Fibroblast of skin of right quadriceps (primary cell): ENCODE measurements around the gene SEC16B.

ENCODE experiments used
- DNase-seq: peaks from one replicate; pipeline ENCODE4 v3.0.0-alpha.2; 2013

Gene SEC16B, protein sequence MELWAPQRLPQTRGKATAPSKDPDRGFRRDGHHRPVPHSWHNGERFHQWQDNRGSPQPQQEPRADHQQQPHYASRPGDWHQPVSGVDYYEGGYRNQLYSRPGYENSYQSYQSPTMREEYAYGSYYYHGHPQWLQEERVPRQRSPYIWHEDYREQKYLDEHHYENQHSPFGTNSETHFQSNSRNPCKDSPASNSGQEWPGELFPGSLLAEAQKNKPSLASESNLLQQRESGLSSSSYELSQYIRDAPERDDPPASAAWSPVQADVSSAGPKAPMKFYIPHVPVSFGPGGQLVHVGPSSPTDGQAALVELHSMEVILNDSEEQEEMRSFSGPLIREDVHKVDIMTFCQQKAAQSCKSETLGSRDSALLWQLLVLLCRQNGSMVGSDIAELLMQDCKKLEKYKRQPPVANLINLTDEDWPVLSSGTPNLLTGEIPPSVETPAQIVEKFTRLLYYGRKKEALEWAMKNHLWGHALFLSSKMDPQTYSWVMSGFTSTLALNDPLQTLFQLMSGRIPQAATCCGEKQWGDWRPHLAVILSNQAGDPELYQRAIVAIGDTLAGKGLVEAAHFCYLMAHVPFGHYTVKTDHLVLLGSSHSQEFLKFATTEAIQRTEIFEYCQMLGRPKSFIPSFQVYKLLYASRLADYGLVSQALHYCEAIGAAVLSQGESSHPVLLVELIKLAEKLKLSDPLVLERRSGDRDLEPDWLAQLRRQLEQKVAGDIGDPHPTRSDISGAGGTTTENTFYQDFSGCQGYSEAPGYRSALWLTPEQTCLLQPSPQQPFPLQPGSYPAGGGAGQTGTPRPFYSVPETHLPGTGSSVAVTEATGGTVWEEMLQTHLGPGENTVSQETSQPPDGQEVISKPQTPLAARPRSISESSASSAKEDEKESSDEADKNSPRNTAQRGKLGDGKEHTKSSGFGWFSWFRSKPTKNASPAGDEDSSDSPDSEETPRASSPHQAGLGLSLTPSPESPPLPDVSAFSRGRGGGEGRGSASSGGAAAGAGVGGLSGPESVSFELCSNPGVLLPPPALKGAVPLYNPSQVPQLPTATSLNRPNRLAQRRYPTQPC

DNA sequence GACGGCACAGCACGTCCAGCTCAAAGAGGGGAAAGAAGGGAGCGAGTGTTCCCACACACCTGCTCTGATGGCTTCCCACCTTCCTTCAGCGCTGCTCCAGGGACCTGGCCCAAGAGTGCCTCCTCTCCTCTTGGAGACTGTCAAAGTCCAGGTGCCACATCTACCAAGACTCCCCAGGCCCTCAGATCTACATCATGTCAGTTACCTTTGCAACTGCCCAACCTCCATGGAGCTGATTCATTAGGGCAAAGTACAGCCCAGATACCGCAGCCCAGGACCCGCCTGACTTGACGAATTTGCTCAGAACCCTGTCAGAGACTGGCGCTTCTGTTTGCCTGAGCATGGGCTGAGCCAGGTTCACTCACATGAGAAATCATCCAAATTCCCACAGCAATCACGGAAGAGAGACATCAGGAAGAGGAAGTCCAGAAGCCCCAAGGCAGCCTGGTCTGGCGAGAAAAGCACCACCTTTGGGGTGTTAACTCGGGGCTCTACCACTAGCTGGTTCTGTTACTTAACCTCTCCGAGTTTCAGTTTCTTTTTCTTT lies at the start of gene SEC16B:
SEC16B (minus strand) TSS at position 234 of the 547 bp plus-strand sequence. CDS start 2,077 bp downstream, outside the sequence.
- no peak for DNase-seq

DNA sequence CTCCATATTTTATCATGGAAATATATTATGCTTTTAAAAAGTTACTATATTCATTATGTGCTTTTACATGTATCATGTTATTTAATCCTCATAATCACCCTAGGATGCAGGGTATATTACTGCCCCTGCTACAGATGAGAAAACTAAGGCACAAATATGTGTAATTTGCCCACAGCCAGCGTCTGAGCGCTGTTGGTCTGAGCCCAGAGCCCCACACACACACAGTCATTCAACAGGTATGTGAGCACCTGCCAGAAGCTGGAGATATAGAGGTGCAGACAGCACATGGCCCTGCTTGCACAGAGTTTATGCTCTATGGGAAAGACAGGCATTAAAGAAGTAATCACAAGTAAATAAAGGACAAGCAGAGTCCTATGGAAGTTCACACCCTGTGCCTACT lies 49.8 kb upstream of the SEC16B start:
- no peak for DNase-seq

DNA sequence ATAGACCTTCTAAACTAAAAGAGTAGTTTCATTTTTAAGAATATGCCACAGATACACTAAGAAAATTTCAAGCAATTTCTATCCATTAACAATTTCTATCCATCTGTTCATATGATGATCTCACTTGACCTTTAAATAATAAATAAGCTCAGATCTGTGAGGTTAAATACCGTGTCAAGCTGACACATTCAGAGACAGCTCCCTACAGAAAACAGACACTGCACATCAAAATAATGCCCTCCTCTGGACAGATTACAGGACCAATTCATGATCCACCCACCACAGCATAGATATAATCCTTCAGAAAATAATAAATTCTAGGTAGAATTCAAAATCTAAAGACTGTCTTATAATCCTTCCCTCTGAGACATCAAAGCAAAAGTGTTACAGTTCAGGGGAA lies 49.4 kb upstream of the SEC16B start:
- no peak for DNase-seq

DNA sequence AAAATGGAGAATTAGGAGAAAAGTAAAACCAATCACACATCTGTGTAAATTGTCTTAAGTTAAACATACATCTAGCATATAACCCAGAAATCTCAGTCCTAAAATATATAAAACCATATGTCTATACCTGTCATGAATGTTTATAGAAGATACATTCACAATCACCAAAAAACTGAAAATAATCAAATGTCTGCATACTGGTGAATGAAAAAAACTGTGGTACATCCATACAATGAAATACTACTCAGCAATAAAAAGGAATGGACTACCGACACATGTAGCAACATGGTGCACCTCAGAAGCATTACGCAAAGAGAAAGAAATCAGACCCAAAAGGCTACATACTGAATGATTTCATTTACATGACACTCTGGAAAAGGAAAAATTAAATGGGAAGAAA lies 47.7 kb upstream of the SEC16B start:
- DNase-seq = no peak

DNA sequence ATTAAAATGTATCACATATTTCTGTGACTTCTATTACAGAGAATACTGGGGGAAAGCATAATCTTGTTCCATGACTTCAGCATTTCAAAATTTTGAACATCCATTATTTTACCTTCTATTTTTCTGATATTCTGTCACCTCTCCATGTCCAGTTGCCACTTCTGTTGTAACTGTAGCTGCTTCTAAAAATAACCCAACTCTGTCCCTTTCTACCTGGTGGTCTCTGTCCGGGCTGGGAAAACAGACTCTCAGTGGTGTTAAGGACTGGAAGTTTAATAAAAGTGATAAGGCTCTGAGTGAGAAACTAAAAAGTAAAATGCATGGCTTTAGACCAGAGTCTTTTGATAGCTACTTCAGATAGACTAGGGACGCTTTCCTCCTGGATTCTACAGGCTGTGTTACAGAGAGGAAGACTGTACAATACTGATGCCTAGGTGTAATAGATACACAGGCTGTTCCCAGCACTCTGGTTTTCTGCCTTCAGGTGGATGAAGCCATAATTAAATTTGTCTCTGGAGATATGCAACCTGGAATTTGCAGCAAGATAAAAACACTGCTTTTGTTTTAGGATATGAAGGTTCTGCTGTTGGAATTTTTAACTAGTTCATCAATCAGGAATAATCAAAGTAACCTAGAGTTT lies 42.1 kb upstream of the SEC16B start:
- no peak for DNase-seq

DNA sequence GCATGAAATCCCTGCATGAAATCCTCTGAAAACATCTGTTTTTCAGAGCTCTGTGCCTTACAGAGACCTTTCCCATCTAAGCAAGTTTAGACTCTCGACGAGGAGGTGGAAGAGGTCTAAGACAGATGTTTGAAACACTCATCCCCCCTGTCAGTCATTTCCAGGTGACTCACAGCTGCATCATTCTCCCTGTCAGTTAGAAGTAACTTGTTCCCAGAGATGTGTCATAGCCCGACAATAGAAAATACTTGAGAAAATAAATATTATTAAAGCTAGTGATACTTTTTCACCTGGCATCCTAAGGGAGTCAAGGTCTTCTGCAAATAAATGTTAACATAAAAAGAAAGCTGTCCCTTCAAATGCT lies 41.6 kb upstream of the SEC16B start:
- DNase-seq = peak; percentile 53

DNA sequence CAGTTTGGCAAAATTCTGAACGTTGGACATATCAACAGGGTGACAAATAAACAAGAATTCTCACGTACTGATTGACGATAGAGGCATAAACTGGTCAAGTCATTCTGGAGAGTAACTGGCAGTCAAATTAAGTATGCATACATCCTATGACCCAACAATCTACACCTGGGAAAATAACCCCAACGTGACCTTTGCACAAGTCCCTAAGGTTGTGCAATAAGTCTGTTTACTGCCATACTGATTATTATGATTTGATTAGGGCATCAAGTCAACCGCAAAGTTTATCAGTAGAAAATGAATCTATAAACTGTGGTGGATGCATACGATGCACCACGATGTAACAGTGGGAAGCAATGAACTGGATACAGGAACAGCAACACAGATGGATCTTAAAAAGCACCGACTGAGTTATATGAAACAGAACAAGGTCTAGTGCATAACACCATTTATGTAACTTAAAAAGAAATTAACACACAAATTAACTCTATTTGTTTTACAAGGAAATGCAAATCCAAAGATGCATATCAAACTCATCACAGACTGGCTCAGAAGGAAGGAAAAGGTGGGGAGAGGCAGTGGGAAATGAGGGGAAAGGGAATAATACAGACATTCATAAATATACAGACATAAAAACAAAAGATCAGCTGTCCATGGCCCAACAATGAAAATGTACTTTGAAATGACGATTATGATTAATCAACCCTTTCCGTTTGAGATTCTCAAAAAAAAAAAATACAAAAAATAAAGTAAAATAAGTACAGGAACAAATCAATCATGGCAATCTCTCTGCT lies 41.0 kb upstream of the SEC16B start:
- no peak for DNase-seq

DNA sequence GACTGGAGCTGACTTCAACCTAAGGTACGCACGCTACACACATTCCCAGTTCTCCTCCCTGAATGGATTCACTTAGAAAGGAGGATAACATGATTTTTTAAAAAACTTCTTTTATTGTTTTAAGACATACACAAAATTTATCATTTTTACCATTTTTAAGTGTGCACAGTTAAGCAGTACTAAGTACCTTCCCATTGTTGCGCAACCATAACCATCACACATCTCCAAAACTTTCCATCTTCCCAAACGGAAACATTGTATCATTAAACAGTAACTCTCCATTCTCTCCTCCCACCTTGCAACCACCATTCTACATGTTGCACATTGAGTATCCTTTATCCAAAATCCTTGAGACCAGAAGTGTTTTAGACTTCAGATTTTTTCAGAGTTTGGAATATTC lies 36.2 kb upstream of the SEC16B start:
- no peak for DNase-seq

DNA sequence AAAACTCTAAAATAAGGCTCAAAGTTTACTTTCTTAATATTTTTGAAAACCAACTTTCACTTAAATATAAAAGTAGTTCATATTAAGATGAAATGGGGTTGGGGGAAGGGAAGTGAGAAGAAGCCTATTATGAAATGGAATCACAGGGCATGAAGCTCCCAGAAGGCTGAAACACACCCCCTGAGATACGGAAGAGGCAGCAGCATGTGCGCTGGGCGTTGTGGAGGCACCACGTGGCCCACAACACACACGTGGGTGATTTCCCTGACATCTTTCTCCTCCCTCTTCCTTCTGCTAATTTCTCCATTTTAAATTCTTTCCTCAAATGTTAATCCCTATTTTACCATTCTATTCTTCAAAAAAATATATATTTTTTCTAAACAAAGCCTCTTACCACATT lies 35.6 kb upstream of the SEC16B start:
- no peak for DNase-seq

DNA sequence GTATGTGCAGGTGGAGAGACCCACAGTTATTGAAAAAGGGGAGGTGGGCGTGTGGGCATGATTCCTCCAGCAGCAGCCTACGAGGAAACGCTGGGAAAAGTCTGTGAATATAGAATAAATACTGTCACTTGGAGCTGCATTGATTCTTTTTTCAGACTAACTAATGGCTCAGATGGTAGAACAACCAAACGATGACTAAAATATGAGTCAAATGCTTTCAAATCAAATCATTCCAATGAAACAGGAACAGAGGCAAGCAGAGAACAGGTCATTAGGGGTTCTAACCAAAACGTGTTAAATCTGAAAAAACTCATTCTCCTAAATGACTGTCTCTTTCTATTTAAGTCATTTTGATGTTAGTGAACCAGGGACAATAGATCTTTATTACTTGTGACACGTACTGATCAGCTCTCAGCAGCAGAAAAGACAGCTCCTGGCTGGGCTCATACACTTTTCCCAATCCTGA lies 35.1 kb upstream of the SEC16B start:
- peak; percentile 49 for DNase-seq

DNA sequence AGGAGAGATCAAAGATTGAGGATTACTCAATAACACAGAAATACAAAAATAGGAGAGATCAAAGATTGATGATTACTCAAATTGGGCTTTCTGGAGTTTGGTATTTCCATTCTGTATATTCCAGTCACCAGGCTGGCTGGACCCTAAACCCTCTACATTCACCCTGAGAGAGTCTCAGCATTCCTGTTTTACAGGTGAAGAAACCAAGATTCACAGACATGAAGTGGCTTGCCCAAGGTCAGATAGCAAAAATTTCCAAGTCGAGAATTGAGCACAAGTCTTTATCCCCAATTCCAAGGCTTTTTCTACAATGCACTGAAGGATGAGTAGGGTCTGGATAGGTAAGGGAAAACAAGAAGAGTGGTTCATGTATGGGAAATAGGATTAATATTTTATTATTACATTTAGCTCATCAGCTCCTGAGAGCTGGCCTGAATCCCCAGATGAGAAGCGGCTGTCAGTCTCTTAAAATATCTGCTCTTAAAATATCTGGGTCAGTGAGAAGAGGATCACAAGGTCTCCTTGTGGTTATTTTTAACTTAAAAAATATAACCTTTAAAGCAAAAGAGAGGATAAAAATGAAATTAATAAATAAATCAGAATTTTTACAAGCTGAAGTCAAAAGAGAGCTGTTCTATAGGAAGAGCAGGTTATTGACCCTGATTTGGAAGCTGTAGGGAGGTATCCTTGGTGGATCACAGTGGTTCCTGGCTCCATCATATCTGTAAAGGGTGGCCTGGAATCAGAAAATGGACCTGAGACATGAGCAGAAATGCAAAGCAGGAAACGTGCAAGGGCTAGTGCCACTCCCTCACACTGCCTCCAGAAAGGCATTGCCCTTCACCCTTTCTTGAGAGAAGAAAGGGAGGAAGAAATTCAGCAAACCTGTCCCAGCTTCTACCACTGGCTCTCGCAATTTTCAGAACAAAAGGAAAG lies 29.1 kb upstream of the SEC16B start:
- no peak for DNase-seq

DNA sequence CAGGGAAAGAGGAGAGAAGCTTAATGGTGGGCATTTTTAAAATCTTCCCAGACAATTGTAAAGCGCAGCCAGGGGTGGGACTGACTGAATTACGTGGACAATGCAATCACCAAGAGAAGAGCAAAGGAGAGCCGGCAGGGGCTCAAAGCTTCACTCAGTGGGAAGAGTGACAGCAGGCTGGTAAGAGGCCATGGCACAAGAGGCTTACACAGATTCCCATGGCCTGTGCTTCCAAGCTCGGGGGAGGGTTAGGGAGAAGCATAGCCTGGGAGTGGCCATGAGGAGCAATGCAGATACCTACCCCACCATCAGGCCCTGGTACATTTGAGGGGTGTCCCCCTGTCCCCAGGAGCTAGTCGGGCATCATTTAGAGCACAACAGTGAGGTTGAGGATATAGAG lies 27.1 kb upstream of the SEC16B start:
- no peak for DNase-seq

DNA sequence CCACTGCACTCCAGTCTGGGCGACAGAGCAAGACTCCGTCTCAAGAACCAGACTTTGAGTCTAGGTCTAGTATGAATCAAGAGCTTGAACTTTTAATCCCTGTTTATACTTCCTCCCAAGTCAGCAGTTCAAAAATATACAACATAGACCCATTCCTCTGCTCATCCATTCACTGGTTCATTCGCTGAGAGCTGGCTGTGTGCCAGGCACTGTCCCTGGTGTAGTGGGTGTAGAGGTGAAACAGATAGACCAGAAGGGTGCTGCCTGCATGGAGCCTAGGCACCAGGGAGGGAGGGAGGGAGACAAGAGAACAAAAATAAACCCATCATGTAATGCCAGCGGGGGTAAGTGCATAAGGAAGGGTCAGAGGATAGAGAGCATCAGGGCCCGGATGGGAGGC lies 25.5 kb upstream of the SEC16B start:
- DNase-seq = no peak

DNA sequence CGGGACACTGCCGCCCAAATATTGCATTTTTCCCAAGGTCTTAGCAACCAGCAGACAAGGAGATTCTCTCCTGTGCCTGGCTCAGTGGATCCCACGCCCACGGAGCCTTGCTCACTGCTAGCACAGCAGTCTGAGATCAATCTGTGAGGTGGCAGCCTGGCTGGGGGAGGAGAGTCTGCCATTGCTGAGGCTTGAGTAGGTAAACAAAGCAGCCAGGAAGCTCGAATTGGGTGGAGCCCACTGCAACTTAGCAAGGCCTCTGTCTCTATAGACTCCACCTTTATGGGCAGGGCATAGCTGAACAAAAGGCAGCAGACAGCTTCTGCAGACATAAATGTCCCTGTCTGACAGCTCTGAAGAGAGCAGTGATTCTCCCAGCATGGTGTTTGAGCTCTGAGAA lies 16.4 kb upstream of the SEC16B start:
- DNase-seq = peak; percentile 22

DNA sequence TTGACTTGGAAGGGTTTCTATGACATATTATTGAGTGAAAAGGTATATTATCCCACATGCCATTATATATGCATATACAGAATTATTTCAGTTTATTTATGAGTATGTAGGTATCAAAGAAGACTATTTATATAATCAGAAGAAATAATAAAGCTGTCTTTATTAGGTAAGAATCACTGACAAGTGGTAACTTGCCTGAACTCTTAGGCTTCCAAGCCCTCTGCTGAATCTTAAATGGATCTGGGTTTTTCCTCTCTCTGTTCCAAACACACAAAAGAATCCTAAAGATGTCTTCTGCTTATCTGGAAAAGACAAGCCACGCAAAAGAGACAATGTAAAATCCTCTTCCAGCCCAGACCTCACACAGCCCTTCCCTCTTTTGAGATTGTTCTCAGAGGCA lies 14.9 kb upstream of the SEC16B start:
- DNase-seq = no peak

DNA sequence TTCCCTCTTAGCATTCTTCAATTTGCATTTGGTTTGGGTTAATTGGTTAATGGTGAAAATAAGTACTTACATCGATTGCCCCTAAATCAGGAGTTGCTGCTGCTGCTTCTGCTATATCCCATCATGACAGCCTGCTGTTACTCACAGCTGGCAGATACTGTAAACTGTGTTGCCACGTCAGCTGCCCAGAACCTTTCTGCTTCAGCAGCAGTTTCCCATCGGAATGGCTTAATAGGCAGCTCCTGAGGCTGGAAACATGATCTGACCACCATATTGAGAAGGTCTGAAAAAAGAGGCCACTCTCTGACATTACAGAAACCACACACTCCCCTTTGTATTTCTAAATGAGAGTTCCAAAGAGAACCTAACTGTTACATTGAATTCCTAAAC lies 14.3 kb upstream of the SEC16B start:
- DNase-seq = peak; percentile 96

DNA sequence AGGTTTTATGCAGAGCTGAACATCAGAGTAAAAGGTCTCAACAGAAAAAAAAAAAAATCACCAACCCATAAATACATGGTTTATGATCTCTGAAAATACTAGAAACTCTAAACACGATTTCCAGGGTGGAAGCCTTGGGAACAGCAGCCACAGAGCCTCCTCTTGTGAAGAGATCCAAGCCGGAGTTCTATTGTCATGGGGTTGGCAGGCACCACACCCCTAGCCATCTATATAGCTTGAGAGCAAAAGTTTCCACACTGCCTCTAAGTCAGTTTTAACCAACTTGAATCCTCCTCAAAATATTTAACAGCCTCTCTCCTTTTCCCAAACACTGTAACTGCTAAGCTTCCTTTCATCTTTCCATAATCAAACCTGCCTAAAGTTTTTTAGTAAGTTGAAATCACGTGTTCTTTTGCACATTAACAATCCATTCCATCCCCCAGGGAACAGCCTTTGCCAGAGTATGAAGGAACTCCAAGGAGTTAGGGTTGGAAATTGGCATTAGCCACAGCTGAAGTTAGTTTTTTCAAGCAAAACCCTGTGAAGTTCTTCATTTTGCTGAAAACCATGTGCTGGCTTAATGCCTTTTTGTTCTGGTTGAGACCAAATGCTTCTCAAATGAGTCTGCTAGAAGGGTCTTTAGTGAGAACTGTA lies 13.8 kb upstream of the SEC16B start:
- peak; percentile 69 for DNase-seq

DNA sequence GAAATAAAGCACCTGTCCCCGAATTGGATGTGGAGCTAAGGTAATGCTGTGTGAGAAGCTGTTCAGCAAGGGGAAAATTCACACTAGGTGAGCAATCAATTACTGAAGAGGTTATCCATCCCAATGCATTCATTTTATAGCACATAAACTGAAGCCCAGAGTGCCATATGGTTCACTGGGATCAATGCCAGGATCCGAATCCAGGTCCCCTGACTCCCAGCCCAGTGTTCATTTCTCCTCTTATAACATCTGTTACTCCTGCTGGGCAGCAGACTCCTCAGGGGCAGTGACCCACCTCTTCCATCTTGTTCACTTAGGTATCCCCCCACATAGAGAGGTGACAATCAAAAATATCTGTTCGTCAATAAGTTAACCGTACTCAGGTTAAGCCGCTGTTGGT lies 13.2 kb upstream of the SEC16B start:
- DNase-seq = no peak

DNA sequence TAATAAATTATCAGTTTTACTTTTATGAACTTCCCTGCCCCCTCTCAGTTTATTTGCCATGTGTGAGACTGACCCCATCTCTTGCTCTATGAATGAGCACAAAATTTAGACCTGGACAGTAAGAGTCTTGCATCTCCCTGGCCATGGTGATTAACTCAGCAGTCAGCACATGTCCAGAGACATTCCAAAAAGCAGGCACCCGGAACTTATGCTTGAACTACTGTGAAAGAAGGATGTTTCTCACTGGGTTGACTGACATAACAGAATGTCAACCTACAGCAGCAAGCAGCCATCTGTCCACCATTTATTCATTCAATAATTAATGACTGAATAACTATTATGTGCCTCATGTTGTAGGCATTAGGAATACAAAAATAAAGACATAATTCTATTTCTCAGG lies 11.3 kb upstream of the SEC16B start:
- DNase-seq = no peak

DNA sequence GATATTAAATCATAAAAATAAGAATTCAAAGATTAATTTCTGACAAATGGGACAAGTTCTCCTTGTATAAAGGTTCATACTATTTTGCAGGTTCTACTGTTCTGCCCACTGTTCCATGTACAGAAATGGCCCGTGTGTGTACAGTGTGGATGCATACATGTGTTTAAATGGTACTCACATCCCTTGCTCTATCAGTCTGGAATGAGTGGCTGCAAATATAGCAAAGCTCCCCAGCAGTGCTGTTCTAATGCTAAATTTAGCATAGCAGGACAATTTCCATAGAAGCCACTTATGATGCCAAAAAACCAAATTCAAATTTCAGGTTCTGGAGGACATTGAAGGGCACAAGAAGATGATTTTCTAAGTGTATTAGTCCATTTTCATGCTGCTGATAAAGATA lies 9.4 kb upstream of the SEC16B start:
- DNase-seq = no peak
